H1 (cell line): Measurements from ENCODE around the gene CDC42. TPM values are rescaled to one million over a fixed set of nuclear protein-coding genes. Genes with fewer than 3 reads are reported as not detected.

ENCODE experiments used
- CTCF ChIA-PET: fragments of 300-600 bp; sonication (Branson Sonifier 250); formaldehyde crosslinking; loops from one replicate; lab custom pipeline; 2021; ENCODE audit not compliant: partially characterized antibody; lab: Charles Lee
- POLR2A ChIA-PET: fragments of 300-600 bp; sonication (Branson Sonifier 250); formaldehyde crosslinking; loops from one replicate; lab custom pipeline; 2021; ENCODE audit warnings: inconsistent platforms; ENCODE audit not compliant: partially characterized antibody; lab: Charles Lee
- DNase-seq, 2 experiments: peaks; one replicate each; pipeline versions ENCODE4 v3.0.0 to v3.0.0-alpha.2; 2010 to 2022; ENCODE audit warnings: low spot score in 2 of 2, low read depth in 1 of 2, mixed read lengths in 1 of 2
- FAIRE-seq: peaks from 2 replicates; lab custom pipeline; 2011; peaks lifted over from hg19 to GRCh38; lab: Jason Lieb, UNC
- H2AFZ ChIP-seq: 2 replicates; pipeline ENCODE4 v1.8.1; 2012; ENCODE audit warnings: low read length, inconsistent platforms
- H2AK5ac ChIP-seq: 2 replicates; pipeline ENCODE4 v1.6.1; 2013; ENCODE audit warnings: low read depth, low read length
- H2BK120ac ChIP-seq: replicated peaks from 2 replicates; pipeline ENCODE3; 2013; ENCODE audit warnings: low read depth, low read length, inconsistent platforms
- H2BK12ac ChIP-seq: 2 replicates; pipeline ENCODE4 v1.6.1; 2013; ENCODE audit warnings: low read depth, low read length
- H2BK15ac ChIP-seq: 2 replicates; pipeline ENCODE4 v1.6.1; 2013; ENCODE audit warnings: low read length
- H2BK20ac ChIP-seq: 2 replicates; pipeline ENCODE4 v1.6.1; 2013; ENCODE audit warnings: low read length
- H2BK5ac ChIP-seq: 2 replicates; pipeline ENCODE4 v1.6.1; 2013; ENCODE audit warnings: low read depth, low read length
- H3K14ac ChIP-seq: 2 replicates; pipeline ENCODE4 v1.6.1; 2013; ENCODE audit warnings: inconsistent platforms; ENCODE audit not compliant: insufficient read length
- H3K18ac ChIP-seq: 2 replicates; pipeline ENCODE4 v1.6.1; 2013; ENCODE audit warnings: low read length; ENCODE audit errors: extremely low read depth
- H3K23ac ChIP-seq: 2 replicates; pipeline ENCODE4 v1.6.1; 2013; ENCODE audit warnings: inconsistent platforms; ENCODE audit not compliant: insufficient read length
- H3K23me2 ChIP-seq: 2 replicates; pipeline ENCODE4 v1.6.1; 2013; ENCODE audit warnings: low read depth, low read length
- H3K27ac ChIP-seq: 2 replicates; pipeline ENCODE4 v1.6.1; 2011; ENCODE audit warnings: low read depth, low read length, inconsistent platforms
- H3K27me3 ChIP-seq, 4 experiments: replicated peaks in 1 of 4; 1 replicate in 1 of 4; 2 replicates in 3 of 4; pipeline versions ENCODE4 v1.6.1 to v1.8.1; 2011 to 2013; ENCODE audit warnings: low read length in 3 of 4, mild to moderate bottlenecking in 3 of 4, inconsistent platforms in 2 of 4, mixed read lengths in 2 of 4, moderate library complexity in 1 of 4; ENCODE audit not compliant: control insufficient read depth in 3 of 4, insufficient read depth in 3 of 4; ENCODE audit errors: extremely low read depth in 1 of 4
- H3K36me3 ChIP-seq, 4 experiments: 2 replicates each; pipeline versions ENCODE4 v1.6.1 to v1.8.1; 2011 to 2013; ENCODE audit warnings: mild to moderate bottlenecking in 4 of 4, low read length in 3 of 4, moderate library complexity in 2 of 4, control low read depth in 1 of 4, inconsistent platforms in 1 of 4; ENCODE audit not compliant: insufficient read depth in 4 of 4, control insufficient read depth in 2 of 4
- H3K4ac ChIP-seq: replicated peaks from 2 replicates; pipeline ENCODE3; 2013; ENCODE audit warnings: low read length, low read depth, mixed read lengths, inconsistent platforms; ENCODE audit not compliant: insufficient read length
- H3K4me1 ChIP-seq, 4 experiments: replicated peaks in 1 of 4; 1 replicate in 1 of 4; 2 replicates in 3 of 4; pipeline versions ENCODE4 v1.6.1 to v1.8.1; 2011 to 2013; ENCODE audit warnings: low read length in 3 of 4, inconsistent platforms in 2 of 4, mixed read lengths in 1 of 4; ENCODE audit not compliant: insufficient read depth in 4 of 4, control insufficient read depth in 3 of 4
- H3K4me2 ChIP-seq, 2 experiments: 2 replicates each; pipeline versions ENCODE4 v1.6.1 to v1.8.1; 2011 to 2013; ENCODE audit warnings: low read depth in 2 of 2, low read length in 2 of 2, control low read depth in 1 of 2, inconsistent platforms in 1 of 2, mild to moderate bottlenecking in 1 of 2; ENCODE audit not compliant: insufficient read depth in 1 of 2
- H3K4me3 ChIP-seq, 4 experiments: fragments of 200-600, 300-600 bp in 1 of 4; sonication (generic), shearing (Covaris generic), sonication (Bioruptor Twin) in 1 of 4; 2 replicates each; pipeline versions ENCODE4 v1.5.1 to v1.8.1; 2011 to 2016; ENCODE audit warnings: low read length in 4 of 4, low read depth in 3 of 4, control low read depth in 2 of 4, inconsistent platforms in 2 of 4, mild to moderate bottlenecking in 2 of 4, mixed read lengths in 1 of 4, moderate library complexity in 1 of 4; ENCODE audit not compliant: insufficient read depth in 2 of 4; ENCODE audit errors: extremely low read depth in 1 of 4
- H3K56ac ChIP-seq: replicated peaks from 2 replicates; pipeline ENCODE3; 2013; ENCODE audit warnings: low read depth, mild to moderate bottlenecking, mixed read lengths, low read length, inconsistent platforms; ENCODE audit not compliant: insufficient read length
- H3K79me1 ChIP-seq: 2 replicates; pipeline ENCODE4 v1.6.1; 2013; ENCODE audit warnings: low read depth, low read length, control low read depth
- H3K79me2 ChIP-seq, 2 experiments: 2 replicates each; pipeline versions ENCODE4 v1.6.1 to v1.8.1; 2012 to 2013; ENCODE audit warnings: low read length in 2 of 2, mild to moderate bottlenecking in 2 of 2, inconsistent platforms in 1 of 2; ENCODE audit not compliant: insufficient read depth in 2 of 2, control insufficient read depth in 1 of 2
- H3K9ac ChIP-seq, 4 experiments: replicated peaks in 1 of 4; 1 replicate in 1 of 4; 2 replicates in 3 of 4; pipeline versions ENCODE4 v1.6.1 to v1.8.1; 2011 to 2013; ENCODE audit warnings: low read depth in 3 of 4, low read length in 3 of 4, control low read depth in 2 of 4, mild to moderate bottlenecking in 2 of 4, moderate library complexity in 2 of 4, inconsistent platforms in 1 of 4; ENCODE audit errors: extremely low read depth in 1 of 4
- H3K9me3 ChIP-seq, 2 experiments: 2 replicates each; pipeline versions ENCODE4 v1.6.1 to v1.8.1; 2012 to 2013; ENCODE audit warnings: mild to moderate bottlenecking in 2 of 2, moderate library complexity in 2 of 2, control low read depth in 1 of 2, inconsistent platforms in 1 of 2, low read depth in 1 of 2, low read length in 1 of 2, mixed read lengths in 1 of 2; ENCODE audit not compliant: insufficient read depth in 2 of 2
- H4K20me1 ChIP-seq, 2 experiments: replicated peaks in 1 of 2; 2 replicates each; pipeline versions ENCODE3 to v1.8.1; 2011 to 2013; ENCODE audit warnings: inconsistent platforms in 2 of 2, low read length in 2 of 2, mild to moderate bottlenecking in 1 of 2; ENCODE audit not compliant: insufficient read depth in 2 of 2, control insufficient read depth in 1 of 2
- H4K5ac ChIP-seq: 2 replicates; pipeline ENCODE4 v1.6.1; 2013; ENCODE audit warnings: low read length, low read depth, mixed read lengths, inconsistent platforms; ENCODE audit not compliant: insufficient read length
- H4K8ac ChIP-seq: 2 replicates; pipeline ENCODE4 v1.8.0; 2013; ENCODE audit warnings: mild to moderate bottlenecking, moderate library complexity, low read length, inconsistent platforms; ENCODE audit not compliant: insufficient read depth; ENCODE audit errors: extremely low read depth
- H4K91ac ChIP-seq: replicated peaks from 2 replicates; pipeline ENCODE3; 2013; ENCODE audit warnings: low read length, mixed read lengths, inconsistent platforms; ENCODE audit not compliant: insufficient read length
- EP300 ChIP-seq, 2 experiments: IDR thresholded peaks; 1 replicate in 1 of 2; 2 replicates in 1 of 2; pipeline ENCODE4 v1.6.1; 2011 to 2012; ENCODE audit warnings: low read depth in 2 of 2, low read length in 2 of 2, mild to moderate bottlenecking in 2 of 2, borderline replicate concordance in 1 of 2, inconsistent platforms in 1 of 2, moderate library complexity in 1 of 2
- SAP30 ChIP-seq: fragments of 300-600 bp; sonication (generic); IDR thresholded peaks from 2 replicates; pipeline ENCODE4 v1.7.1; 2012; ENCODE audit warnings: low read length, moderate library complexity, mild to moderate bottlenecking, inconsistent platforms; ENCODE audit not compliant: insufficient read depth, insufficient replicate concordance
- WGBS, 2 experiments: shearing (Covaris generic) in 1 of 2; methylation state at CpG; one replicate each; pipeline versions ENCODE4 v1.1.6 to v1.1.7; 2013 to 2015; ENCODE audit warnings: low lambda C conversion rate in 2 of 2, mixed read lengths in 2 of 2, inconsistent platforms in 1 of 2, low coverage in 1 of 2, missing lambda C conversion rate in 1 of 2; ENCODE audit not compliant: insufficient replicate concordance in 2 of 2, insufficient coverage in 1 of 2, insufficient read length in 1 of 2; ENCODE audit errors: extremely low coverage in 1 of 2, missing lambda C conversion rate in 1 of 2; 5-methylcytosine and 5-hydroxymethylcytosine counted together
- polyA plus RNA-seq, 7 experiments: library from polyadenylated mRNA; depleted of rRNA in 3 of 7; stranded (reverse) in 5 of 7; unstranded in 2 of 7; fragments of >200 nt in 5 of 7; fragments of 200-250 nt in 2 of 7; gene quantifications; 1 replicate in 5 of 7; 2 replicates in 1 of 7; 4 replicates in 1 of 7; pipeline versions ENCODE4 v1.2.1 to v1.2.3, GENCODE V29; 2011 to 2013; ENCODE audit warnings: missing spikeins in 2 of 7, mixed read lengths in 2 of 7
- total RNA-seq: library from RNA; stranded (reverse); fragmentation: NEBNext Ultra II Directional; extraction: Animal tissue kit (Norgen Biotek cat#: 25700); gene quantifications from 2 replicates; pipeline ENCODE4 v1.2.1, GENCODE V29; 2021

The CDC42 gene
- total and polyA plus RNA-seq, 2 of the 8 experiments (the other 6 are each of a cell fraction or from before 2014, with no cell fraction given), result 110 to 179 TPM

GRCh38 chr1:22031214-22031962 lies 21.1 kb upstream of the CDC42 start:
- no peak overlapping the region for H2BK5ac ChIP-seq
- H2BK20ac ChIP-seq, result no peak overlapping the region
- TF ChIP-seq SAP30 (no peak), EP300 (IDR thresholded peaks at IDR 0.05; ENCODE audit: borderline replicate concordance in 1 of 2, low read depth in 2 of 2, low read length in 2 of 2) (no peak)
- H4K8ac ChIP-seq, result no peak overlapping the region
- DNase-seq, result no peak
- ChIA-PET CTCF (interaction anchor here (0.6 to 0.8 kb wide), 4 partner anchors 10 to 96 kb away, joined by 3 read pairs; no protein-coding TSS in a partner anchor), POLR2A (interaction anchor here (1.0 kb wide), 1 partner anchor 20 kb away, joined by 3 read pairs; no protein-coding TSS in a partner anchor)
- H4K91ac ChIP-seq, result no peak overlapping the region
- FAIRE-seq, result no peak
- no peaks in the 10 kb centered on the region for H3K9me3 ChIP-seq
- H3K79me1 ChIP-seq, result no peaks in the 10 kb centered on the region; the same call in 1 of the 2 replicates
- H2BK12ac ChIP-seq, result no peak overlapping the region
- peaks cover 0 to 4% of the 10 kb centered on the region in 2 experiments; a peak in 1 of 4 replicates for H3K79me2 ChIP-seq
- no peaks in the 10 kb centered on the region for H3K23me2 ChIP-seq
- no peak overlapping the region for H3K14ac ChIP-seq
- no peak overlapping the region for H3K27ac ChIP-seq
- peaks cover 0 to 1% of the 10 kb centered on the region in 2 experiments for H4K20me1 ChIP-seq
- no peak overlapping the region for H3K4me2 ChIP-seq
- H3K4me3 ChIP-seq, result no peak overlapping the region
- H2AFZ ChIP-seq, result no peak overlapping the region
- H3K4ac ChIP-seq, result no peak overlapping the region
- no peaks in the 10 kb centered on the region; a peak in 1 of 7 replicates for H3K4me1 ChIP-seq
- no peak overlapping the region for H3K56ac ChIP-seq
- no peak overlapping the region for H2BK120ac ChIP-seq
- no peak overlapping the region for H3K18ac ChIP-seq
- peaks cover 0 to 8% (median 2%) of the 10 kb centered on the region in 4 experiments; a peak in 4 of 8 replicates for H3K36me3 ChIP-seq
- H3K23ac ChIP-seq, result no peak overlapping the region
- 92% methylated on average over 8 of the region's 8 CpGs; no CpG with 5 or more reads in 1 of the 2 experiments for WGBS, 2 experiments
- no peak overlapping the region for H2AK5ac ChIP-seq
- H4K5ac ChIP-seq, result no peak overlapping the region
- H3K9ac ChIP-seq, result no peak overlapping the region
- no peak overlapping the region for H2BK15ac ChIP-seq
- H3K27me3 ChIP-seq, result no peaks in the 10 kb centered on the region
